HG03039 (cell line): ENCODE results near the gene TPTE.
"Not testable (repeated sequence)": the region's sequence is repeated elsewhere in the genome, so short reads cannot be mapped to it uniquely, and the experiment has no call there.

Experiments used
- ATAC-seq: cut with Tn5 transposase; IDR thresholded peaks from one replicate; pipeline ENCODE4 v1.9.1; 2021; ENCODE audit warnings: mild to moderate bottlenecking, moderate library complexity; ENCODE audit not compliant: unreplicated experiment

Gene TPTE

DNA sequence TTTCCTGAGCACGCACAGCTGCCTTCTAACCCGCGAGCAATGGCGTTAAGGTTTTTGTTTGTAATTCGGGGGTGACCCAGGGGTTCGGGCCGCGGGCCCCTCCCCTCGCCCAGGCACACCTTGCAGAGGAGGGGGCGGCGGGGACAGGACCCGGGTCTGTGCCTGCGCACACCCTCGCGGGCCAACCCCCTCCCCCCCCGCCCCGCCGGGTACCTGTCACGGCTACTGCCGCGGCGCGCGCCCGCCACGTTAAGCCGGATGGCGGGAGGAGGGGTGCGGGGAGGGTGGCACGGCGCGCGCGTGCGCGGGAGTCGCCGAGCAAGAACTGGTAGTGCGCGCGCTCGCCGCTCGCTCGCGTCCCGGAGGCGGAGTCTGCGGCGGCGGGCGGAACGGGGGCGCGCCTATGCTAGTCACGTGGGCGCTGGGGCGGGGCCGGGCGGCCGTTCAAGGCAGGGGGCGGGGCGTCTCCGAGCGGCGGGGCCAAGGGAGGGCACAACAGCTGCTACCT, at the start of gene TPTE:
TPTE (plus strand) TSS at position 493 of the 508 bp plus-strand sequence. CDS start 17,141 bp downstream, outside the sequence.
- no peak for ATAC-seq

DNA sequence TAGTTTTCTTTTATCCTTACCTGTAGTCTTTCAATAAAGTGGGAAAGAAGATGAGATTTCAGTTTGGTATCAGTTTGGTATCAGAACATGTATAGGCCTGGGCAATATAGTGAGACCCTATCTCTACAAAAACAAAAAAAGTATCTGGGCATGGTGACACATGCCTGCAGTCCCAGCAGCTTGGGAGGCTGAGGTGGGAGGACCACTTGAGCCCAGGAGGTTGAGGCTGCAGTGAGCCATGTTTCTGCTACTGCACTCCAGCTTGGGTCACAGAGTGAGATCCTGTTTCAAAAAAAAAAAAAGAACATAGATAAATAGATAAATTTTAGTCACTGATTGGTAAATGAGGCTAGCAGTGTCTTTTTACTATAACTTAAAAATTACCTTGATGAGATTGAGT, 49.4 kb upstream of the TPTE start:
- ATAC-seq, result not testable (repeated sequence)

DNA sequence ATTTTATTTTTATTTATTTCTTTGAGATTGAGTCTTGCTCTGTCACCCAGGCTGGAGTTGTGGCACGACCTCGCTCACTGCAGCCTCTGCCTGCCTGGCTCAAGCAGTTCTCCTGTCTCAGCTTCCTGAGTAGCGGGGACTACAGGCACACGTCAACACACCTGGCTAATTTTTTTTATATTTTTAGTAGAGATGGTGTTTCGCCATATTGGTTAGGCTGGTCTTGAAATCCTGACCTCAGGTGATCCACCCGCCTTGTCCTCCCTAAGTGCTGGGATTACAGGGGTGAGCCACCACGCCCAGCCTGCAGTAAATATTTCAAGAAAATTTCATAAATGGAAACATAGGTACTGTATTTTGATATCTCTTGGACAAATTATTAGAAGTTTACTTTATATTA, 43.6 kb upstream of the TPTE start:
- not testable (repeated sequence) for ATAC-seq

DNA sequence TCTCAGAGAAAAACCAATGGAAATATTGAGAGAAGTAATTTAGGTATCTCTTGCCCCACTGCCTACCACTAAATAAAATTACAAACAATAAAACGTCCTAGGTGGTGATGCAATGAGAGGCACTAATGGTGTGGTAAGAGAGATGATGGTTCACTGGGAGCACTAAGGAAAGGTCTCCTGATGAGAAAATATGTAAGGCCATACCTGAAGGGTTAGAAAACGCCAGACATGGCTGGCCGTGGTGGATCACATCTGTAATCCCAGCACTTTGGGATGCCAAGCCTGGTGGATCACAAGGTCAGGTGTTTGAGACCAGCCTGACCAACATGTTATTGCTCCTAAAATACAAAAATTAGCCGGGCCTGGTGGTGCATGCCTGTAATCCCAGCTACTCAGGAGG, 41.5 kb upstream of the TPTE start:
- ATAC-seq, result not testable (repeated sequence)

- ATAC-seq, result not testable (repeated sequence)
These were observed 36.5 kb upstream of the TPTE start for GRCh38 chr21:10484864-10485263.

- not testable (repeated sequence) for ATAC-seq
These were observed 30.9 kb upstream of the TPTE start for GRCh38 chr21:10490453-10490852.

GRCh38 chr21:10511116-10511515, 10.3 kb upstream of the TPTE start:
- no peak for ATAC-seq

DNA sequence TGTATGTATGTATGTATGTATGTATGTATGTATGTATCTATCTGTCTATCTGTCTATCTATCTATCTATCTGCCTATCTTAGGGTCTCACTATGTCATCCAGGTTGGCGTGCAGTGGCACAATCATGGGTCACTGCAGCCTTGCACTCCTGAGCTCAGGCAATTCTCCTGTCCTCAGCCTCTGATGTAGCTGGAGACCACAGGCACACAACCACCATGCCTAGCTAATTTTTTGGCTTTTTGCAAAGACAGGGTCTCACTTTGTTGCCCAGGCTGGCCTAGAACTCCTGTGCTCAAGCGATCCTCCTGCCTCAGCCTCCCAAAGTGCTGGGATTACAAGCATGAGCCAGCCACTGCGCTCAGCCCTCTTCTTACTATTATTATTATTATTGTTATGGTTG, 4.5 kb upstream of the TPTE start:
- ATAC-seq, result not testable (repeated sequence)

- not testable (repeated sequence) for ATAC-seq
These were observed 3.5 kb upstream of the TPTE start for GRCh38 chr21:10517904-10518303.

- ATAC-seq, result not testable (repeated sequence)
These were observed 585 bp downstream of the TPTE start for GRCh38 chr21:10521835-10522500.

GRCh38 chr21:10539956-10540355, 18.6 kb downstream of the TPTE start:
- no peak for ATAC-seq

DNA sequence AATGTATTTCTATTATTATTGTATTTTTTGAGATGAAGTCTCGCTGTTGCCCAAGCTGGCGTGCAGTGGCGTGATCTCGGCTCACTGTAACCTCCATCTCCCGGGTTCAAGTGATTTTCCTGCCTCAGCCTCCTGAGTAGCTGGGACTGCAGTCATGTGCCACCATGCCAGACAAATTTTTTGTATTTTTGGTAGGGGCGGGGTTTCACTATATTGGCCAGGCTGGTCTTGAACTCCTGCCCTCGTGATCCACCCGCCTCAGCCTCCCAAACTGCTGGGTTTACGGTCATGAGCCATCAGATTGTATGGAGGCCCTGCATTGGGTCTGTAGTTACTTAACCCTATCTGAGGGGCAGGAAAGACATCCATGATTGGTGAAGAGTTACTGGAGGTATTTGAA, 23.0 kb downstream of the TPTE start:
- not testable (repeated sequence) for ATAC-seq

DNA sequence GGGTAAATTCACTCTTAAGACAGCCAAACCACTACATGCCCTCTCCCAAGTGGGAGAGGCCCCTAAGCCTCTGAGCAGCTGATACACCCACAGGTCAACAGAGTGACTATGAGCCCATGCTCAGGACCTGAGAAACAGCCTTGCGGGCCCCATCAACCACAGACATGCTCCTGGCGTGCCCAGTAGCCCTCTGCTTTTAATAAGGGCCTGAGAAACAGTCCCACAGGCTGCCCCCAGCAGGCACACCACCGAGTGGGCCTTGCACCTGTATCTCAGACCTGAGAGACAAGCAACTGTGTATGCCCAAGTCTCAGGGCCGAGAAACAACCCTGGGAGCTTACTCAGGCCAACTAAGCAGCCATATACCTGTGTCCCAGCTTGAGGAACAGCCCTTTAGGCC, 26.5 kb downstream of the TPTE start:
- ATAC-seq, result not testable (repeated sequence)

DNA sequence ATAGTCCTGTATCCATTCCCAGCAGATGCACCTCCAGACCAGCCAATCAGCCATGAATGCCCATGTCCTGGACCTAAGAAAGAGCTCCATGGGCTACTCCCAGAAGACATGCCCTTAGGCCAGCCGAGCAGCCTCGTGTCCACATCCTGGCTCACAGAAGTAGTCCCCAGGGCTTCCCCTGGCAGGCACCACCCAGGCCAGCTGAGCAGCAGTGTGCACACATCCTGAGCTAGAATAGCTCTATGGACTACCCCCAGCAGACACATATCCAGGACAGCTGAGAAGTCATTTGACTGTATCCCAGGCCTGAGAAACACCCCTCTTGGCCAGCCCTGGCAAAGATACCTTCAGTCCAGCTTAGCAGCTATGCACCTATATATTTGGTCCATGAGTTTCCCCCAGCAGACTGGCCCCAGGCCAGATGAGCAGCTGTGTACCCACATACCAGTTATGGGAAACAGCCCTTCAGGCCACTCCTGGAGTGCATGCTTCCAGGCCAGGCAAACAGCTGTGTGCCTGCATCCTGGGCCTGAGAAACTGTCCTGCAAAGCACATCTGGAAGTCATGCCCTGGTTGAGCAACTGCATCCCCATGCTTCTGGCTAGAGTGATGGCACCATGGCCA, 27.1 kb downstream of the TPTE start:
- not testable (repeated sequence) for ATAC-seq

- not testable (repeated sequence) for ATAC-seq
These were observed 49.4 kb downstream of the TPTE start for GRCh38 chr21:10570803-10571202.

- ATAC-seq, result not testable (repeated sequence)
These were observed 53.3 kb downstream of the TPTE start for GRCh38 chr21:10574531-10575310.

- ATAC-seq, result no peak
These were observed 53.9 kb downstream of the TPTE start for GRCh38 chr21:10575311-10575667.

DNA sequence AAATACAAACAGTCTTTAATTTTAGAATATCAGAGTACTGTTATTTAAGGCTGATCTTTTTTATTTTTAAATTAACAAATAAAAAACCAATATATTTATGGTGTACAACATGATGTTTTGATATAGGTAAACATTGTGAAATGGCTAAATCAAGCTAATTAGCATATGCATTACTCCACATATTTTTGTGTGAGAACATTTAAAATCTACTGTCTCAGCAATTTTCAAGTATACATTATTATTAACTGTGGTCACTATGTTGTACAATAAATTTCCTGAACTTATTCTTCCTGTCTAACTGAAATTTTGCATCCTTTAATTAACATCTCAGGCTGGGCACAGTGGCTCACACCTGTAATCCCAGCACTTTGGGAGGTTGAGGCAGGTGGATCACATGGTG, 57.5 kb downstream of the TPTE start:
- ATAC-seq, result not testable (repeated sequence)

- ATAC-seq, result not testable (repeated sequence)
These were observed 67.7 kb downstream of the TPTE start for GRCh38 chr21:10589115-10589514.

GRCh38 chr21:10607074-10607473, 85.7 kb downstream of the TPTE start:
- ATAC-seq, result not testable (repeated sequence)

DNA sequence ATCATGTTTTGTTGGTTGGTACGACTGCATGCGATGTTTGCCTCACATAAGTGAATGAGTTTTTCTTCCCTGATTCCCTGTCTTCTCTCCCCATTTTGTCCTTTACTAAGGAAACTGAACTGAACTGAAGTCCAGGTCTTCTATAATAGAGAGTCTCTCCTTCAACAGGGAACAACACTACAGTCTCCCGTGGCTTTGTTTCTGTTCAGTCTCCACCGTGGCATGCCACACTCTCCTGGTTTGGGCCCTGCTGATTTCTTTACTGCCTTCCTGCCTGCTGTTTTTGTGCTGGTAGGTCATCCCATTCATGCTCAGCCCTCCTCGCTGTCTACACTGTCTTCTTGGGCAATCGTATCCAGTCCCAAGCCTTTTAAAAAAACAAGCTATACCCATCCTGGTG, 92.9 kb downstream of the TPTE start:
- not testable (repeated sequence) for ATAC-seq
